Measurements from ENCODE around the gene RPS16.

- TF ChIP-seq CTCF (IDR thresholded peaks at IDR 0.05) (no peak), POLR2A (IDR thresholded peaks at IDR 0.05) (no peak)
These were observed 10.8 kb downstream of the RPS16 start for GRCh38 chr19:39424934-39425333.
